Activated CD8-positive, alpha-beta T cell treated with anti-CD3 and anti-CD28 coated beads, Interleukin-2, amount 10 ng/mL, durations not matched to agents 7 days and 5 days (primary cell): ENCODE data around the gene TGFBR1. TPM values are rescaled to one million over a fixed set of nuclear protein-coding genes. Genes with fewer than 3 reads are reported as not detected.

Experiments used
- ATAC-seq: fragments of 150-1000 bp; cut with Tn5 transposase; one replicate; pipeline ENCODE4 v1.10.0; 2021; ENCODE audit warnings: moderate library complexity
- CTCF ChIA-PET: fragments of 350-600 bp; sonication (Branson Sonifier 250); formaldehyde crosslinking; loops from one replicate; lab custom pipeline; 2021; ENCODE audit warnings: antibody characterized with exemption; lab: Charles Lee
- POLR2A ChIA-PET: fragments of 350-600 bp; sonication (Branson Sonifier 250); formaldehyde crosslinking; loops from one replicate; lab custom pipeline; 2021; ENCODE audit warnings: antibody characterized with exemption; lab: Charles Lee
- DNase-seq: peaks from one replicate; pipeline ENCODE4 v3.0.0-alpha.2; 2020
- H3K27ac Mint-ChIP-seq: one replicate; pipeline ENCODE4 v1.8.0; 2021; ENCODE audit warnings: mild to moderate bottlenecking, mixed read lengths
- H3K27me3 Mint-ChIP-seq: one replicate; pipeline ENCODE4 v1.8.0; 2021; ENCODE audit warnings: low read depth, mixed read lengths
- H3K36me3 Mint-ChIP-seq: one replicate; pipeline ENCODE4 v1.8.0; 2021; ENCODE audit warnings: low read depth, mixed read lengths
- H3K4me1 Mint-ChIP-seq: one replicate; pipeline ENCODE4 v1.8.0; 2021; ENCODE audit warnings: low read depth, mixed read lengths
- H3K4me3 Mint-ChIP-seq: one replicate; pipeline ENCODE4 v1.8.0; 2021; ENCODE audit warnings: mild to moderate bottlenecking, mixed read lengths
- H3K9me3 Mint-ChIP-seq: one replicate; pipeline ENCODE4 v1.8.0; 2022; ENCODE audit warnings: mixed read lengths; ENCODE audit not compliant: insufficient read depth
- total RNA-seq, 2 experiments: library from RNA; stranded (reverse); gene quantifications; one replicate each; pipeline ENCODE4 v1.2.3, GENCODE V29; 2021

Gene TGFBR1
- total RNA-seq, 2 experiments from 2014 or later, result 90.1 to 90.9 TPM

DNA sequence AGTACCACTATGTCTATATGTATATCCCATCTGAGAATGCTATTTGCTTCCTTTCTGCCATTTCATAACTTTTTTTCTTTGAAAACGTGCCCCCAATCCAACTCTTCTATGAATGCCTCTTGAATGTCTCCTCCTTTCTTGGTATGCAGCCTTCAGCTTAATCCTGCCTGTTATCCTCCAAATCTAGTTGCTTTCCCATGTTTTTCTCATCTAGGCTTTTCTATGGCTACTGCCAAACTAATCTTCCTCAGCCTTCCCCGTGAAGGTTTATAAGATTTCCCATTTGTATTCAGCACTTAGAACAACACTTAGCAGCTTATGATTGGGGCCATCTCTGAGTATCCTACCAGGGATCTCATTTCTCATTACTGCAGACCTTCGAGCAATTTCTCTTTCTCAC, 2.5 kb downstream of the TGFBR1 start:
- Mint-ChIP-seq H3K4me1 (peaks cover 76% of the 10 kb centered on the region), H3K27me3 (no peaks in the 10 kb centered on the region), H3K4me3 (peak overlapping the region; percentile 89), H3K27ac (peak overlapping the region; percentile 63), H3K9me3 (no peaks in the 10 kb centered on the region), H3K36me3 (peaks cover 55% of the 10 kb centered on the region)
- POLR2A ChIA-PET, result interaction anchor here (0.6 to 6.9 kb wide), 5 partner anchors 15 to 81 kb away, joined by 3 to 62 read pairs (median 3); no protein-coding TSS in a partner anchor
- CTCF ChIA-PET, result interaction anchor here (0.9 to 8.6 kb wide), 5 partner anchors 30 to 108 kb away, joined by 3 to 125 read pairs (median 43); no protein-coding TSS in a partner anchor
- DNase-seq (no peak), ATAC-seq (no peak)

DNA sequence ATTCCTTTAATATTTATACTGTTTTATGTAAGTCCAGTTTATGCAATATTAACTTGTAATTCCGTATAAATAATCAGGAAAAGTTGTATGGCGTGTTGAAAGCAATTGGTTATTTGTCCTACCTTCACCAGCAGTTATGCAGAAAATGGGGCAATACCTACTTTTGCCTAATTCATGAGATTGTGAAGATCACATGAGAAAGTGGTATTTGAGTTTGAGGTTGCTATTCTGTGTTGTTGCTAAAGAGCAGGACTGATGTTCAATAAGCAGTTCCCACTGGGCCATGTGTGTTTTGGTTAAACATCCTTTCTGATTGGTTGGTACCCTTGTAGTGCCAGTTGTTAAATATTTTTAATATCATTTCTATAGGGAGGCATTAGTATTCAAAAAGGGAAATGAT, 3.2 kb downstream of the TGFBR1 start:
- Mint-ChIP-seq H3K4me3 (peak overlapping the region; percentile 89), H3K27ac (peak overlapping the region; percentile 17), H3K27me3 (no peaks in the 10 kb centered on the region), H3K4me1 (peaks cover 77% of the 10 kb centered on the region), H3K9me3 (no peaks in the 10 kb centered on the region), H3K36me3 (peaks cover 62% of the 10 kb centered on the region)
- no peak for DNase-seq
- ATAC-seq, result no peak
- CTCF ChIA-PET, result interaction anchor here (5.4 to 8.6 kb wide), 2 partner anchors 29 to 109 kb away, joined by 80 to 125 read pairs; no protein-coding TSS in a partner anchor
- POLR2A ChIA-PET, result interaction anchor here (1.1 kb wide), 1 partner anchor 50 kb away, joined by 3 read pairs; no protein-coding TSS in a partner anchor

DNA sequence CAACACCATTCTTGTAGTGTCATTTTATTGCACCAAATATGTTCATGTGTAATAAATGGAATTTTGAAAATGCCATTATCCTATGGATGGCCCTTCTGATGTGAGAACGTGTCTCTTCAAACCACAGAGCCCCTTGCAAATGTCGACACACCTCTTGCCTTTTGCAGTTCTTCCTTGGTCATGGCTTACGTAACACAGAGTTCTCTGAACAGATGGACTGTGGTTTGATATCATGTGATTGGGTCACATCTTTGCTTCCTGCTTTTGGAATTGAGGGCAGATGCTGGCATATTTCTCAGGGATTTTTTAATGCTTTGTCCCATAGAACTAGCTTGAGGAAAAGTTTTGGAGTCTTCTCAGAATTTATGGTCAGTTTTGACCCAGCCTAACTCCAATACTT, 4.6 kb downstream of the TGFBR1 start:
- ChIA-PET CTCF (no interaction called here), POLR2A (no interaction called here)
- H3K36me3 Mint-ChIP-seq, result peaks cover 70% of the 10 kb centered on the region
- ATAC-seq (no peak), DNase-seq (no peak)
- H3K9me3 Mint-ChIP-seq, result no peaks in the 10 kb centered on the region
- H3K4me3 Mint-ChIP-seq, result no peak overlapping the region
- no peaks in the 10 kb centered on the region for H3K27me3 Mint-ChIP-seq
- peaks cover 77% of the 10 kb centered on the region for H3K4me1 Mint-ChIP-seq
- no peak overlapping the region for H3K27ac Mint-ChIP-seq

DNA sequence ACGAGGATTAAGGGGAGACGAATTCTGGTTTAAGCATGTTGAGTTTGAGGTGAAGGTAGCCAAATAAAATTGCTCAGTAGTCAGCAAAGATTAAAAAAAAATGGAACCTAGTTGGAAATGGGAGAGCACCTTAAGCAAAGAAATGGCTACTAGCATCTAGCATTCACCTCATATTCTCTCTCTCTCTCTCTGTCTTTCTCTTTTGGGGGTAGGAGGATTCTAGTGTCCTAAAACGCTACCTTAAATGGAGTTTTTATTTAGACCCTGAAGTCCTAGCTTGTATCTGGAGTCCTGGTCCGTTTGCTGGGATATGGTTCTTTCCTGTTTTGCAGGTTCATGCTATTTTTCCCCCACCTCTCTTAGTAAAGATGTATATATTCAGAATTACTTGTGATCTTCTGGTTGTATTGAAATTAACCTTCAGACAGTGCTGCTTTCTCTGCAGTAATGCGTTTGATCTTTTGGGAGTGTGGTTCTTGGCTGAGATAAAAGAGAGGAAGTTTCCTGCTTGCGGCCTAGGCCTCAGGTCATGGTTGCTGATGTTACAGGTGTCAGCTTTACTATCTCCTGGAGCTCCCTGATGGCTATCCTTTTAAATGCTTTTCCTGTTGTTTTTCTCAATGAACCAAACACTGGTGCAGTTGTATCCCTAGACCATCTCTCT, 8.0 kb downstream of the TGFBR1 start:
- no peaks in the 10 kb centered on the region for H3K27me3 Mint-ChIP-seq
- H3K4me3 Mint-ChIP-seq, result peak overlapping the region; percentile 61
- CTCF ChIA-PET, result interaction anchor here (1.0 to 4.3 kb wide), 11 partner anchors 8 to 138 kb away, joined by 3 to 23 read pairs (median 5); partner anchors contain the start of gene TGFBR1
- peak overlapping the region; percentile 86 for H3K27ac Mint-ChIP-seq
- DNase-seq (peak; percentile 78), ATAC-seq (peak; percentile 98)
- peaks cover 76% of the 10 kb centered on the region for H3K36me3 Mint-ChIP-seq
- POLR2A ChIA-PET, result interaction anchor here (0.9 to 2.8 kb wide), 4 partner anchors 8 to 60 kb away, joined by 4 to 13 read pairs (median 4); partner anchors contain the start of gene TGFBR1
- H3K9me3 Mint-ChIP-seq, result no peaks in the 10 kb centered on the region
- H3K4me1 Mint-ChIP-seq, result peaks cover 91% of the 10 kb centered on the region

DNA sequence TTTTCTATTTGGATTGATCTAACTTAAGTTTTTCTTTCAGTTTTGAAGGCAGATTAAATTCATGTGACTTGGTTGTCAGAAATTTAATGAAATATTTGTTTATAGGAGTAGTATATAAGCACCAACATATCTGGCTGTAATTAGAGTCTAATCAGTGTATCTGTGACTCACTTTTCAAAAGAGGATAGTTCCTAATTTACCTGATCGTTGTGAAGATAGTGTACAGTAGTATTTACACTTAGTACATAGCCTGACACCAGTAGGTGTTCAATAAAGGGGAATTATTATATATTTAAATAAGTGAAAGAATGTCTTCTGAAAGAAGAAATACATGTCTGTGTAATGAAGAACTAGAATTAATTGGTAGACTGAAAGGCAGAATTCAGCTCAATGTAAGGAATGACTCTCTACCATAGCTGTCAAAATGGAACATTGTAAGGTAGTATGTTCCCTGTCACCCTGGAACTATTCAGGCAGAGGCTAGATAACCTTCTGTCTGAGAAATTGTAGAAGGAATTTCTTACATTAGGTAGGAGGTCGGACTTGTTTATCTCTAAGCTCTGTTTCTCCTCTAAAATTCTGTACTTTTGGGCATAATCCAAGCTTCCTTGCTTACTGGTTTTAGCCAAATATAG, 8.6 kb downstream of the TGFBR1 start:
- peaks cover 71% of the 10 kb centered on the region for H3K36me3 Mint-ChIP-seq
- H3K27ac Mint-ChIP-seq, result peak overlapping the region; percentile 86
- H3K4me3 Mint-ChIP-seq, result peak overlapping the region; percentile 61
- ChIA-PET POLR2A (interaction anchor here (0.8 to 2.8 kb wide), 8 partner anchors 9 to 61 kb away, joined by 3 to 13 read pairs (median 4); partner anchors contain the start of gene TGFBR1), CTCF (interaction anchor here (0.8 to 4.3 kb wide), 14 partner anchors 8 to 138 kb away, joined by 3 to 23 read pairs (median 4); partner anchors contain the start of gene TGFBR1)
- H3K9me3 Mint-ChIP-seq, result no peaks in the 10 kb centered on the region
- ATAC-seq (peak; percentile 14), DNase-seq (no peak)
- H3K27me3 Mint-ChIP-seq, result no peaks in the 10 kb centered on the region
- peaks cover 87% of the 10 kb centered on the region for H3K4me1 Mint-ChIP-seq

DNA sequence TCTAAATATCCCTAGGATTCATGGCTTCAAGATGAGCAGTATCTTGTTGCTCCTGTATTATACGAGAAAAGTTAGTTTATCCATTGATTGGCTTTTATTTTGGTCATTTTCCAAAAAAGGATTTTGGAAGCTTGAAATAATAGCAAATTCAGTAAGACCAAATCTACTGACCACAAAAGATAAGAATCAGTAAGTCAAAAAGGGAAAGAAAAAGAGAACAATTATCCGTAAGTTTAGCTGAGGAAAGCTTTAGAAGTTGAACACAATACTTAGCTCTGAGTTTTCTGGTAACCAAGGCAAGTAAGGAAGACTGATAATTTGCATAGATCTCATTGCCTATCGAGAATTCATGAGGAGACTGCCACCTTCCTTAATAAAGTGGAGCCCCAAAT, 9.1 kb downstream of the TGFBR1 start:
- CTCF ChIA-PET, result interaction anchor here (0.5 to 4.3 kb wide), 13 partner anchors 8 to 139 kb away, joined by 3 to 23 read pairs (median 5); partner anchors contain the start of gene TGFBR1
- POLR2A ChIA-PET, result interaction anchor here (0.8 to 2.8 kb wide), 7 partner anchors 9 to 62 kb away, joined by 3 to 13 read pairs (median 4); partner anchors contain the start of gene TGFBR1
- no peak for ATAC-seq
- H3K4me1 Mint-ChIP-seq, result peaks cover 87% of the 10 kb centered on the region
- H3K9me3 Mint-ChIP-seq, result no peaks in the 10 kb centered on the region
- H3K27me3 Mint-ChIP-seq, result no peaks in the 10 kb centered on the region
- DNase-seq, result no peak
- no peak overlapping the region for H3K4me3 Mint-ChIP-seq
- peaks cover 70% of the 10 kb centered on the region for H3K36me3 Mint-ChIP-seq
- H3K27ac Mint-ChIP-seq, result no peak overlapping the region

DNA sequence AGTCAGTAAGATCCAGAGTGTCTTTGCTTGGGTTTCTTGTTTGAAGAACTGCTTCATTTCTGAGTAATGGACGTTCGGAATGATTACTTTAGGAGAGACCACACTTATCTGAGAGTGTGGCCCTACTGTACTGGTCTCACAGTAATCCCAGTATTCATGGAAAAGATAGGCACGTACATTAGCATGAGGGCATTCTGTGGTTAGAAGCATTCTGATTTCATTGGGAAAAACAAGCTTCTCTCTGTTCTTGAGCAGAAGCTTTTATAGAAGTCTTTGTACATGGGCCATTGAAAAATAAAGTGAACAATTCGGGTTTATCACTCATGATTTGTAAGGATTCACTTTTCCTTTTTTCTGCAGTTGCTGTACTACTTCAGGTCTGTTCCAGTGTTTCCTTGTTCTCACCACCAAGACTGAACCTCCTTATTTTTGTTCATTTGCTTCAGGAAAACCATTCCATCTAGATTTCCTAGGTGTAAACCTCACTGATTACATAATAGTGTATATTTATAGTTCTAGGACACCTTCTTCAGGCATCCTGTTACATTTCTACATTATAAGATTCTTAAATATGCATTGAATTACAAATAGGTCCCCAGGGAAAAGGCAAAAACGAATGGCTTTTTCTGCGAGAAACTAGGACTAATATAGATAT, 10.1 kb downstream of the TGFBR1 start:
- DNase-seq, result no peak
- H3K27ac Mint-ChIP-seq, result no peak overlapping the region
- peaks cover 63% of the 10 kb centered on the region for H3K36me3 Mint-ChIP-seq
- ChIA-PET CTCF (interaction anchor here (1.0 to 4.3 kb wide), 5 partner anchors 10 to 57 kb away, joined by 3 to 23 read pairs (median 20); partner anchors contain the start of gene TGFBR1), POLR2A (interaction anchor here (1.7 kb wide), 1 partner anchor 22 kb away, joined by 7 read pairs; no protein-coding TSS in a partner anchor)
- no peaks in the 10 kb centered on the region for H3K9me3 Mint-ChIP-seq
- no peak overlapping the region for H3K4me3 Mint-ChIP-seq
- peaks cover 87% of the 10 kb centered on the region for H3K4me1 Mint-ChIP-seq
- ATAC-seq, result no peak
- H3K27me3 Mint-ChIP-seq, result no peaks in the 10 kb centered on the region

DNA sequence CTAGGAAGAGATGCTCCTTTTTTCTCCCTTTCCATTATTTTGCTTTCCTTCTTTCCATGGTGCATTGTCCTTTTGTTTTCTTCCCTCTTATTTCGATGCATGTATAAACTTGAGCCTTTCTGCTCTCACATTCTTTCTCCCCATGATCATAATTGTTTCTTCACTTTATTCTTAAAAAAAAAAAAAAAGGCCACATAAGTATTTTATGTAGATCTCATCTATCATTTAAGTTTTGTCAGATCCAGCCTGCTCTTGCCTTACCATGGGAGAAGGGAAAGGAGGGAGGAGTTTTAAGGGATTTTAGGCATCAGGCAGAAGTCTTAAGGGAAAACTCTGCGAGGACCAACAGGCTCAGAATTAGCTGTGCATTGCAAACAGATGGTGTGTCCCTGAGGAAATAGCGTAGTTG, 11.1 kb downstream of the TGFBR1 start:
- POLR2A ChIA-PET, result interaction anchor here (0.8 to 1.2 kb wide), 2 partner anchors 13 to 23 kb away, joined by 3 to 5 read pairs; no protein-coding TSS in a partner anchor
- DNase-seq (no peak), ATAC-seq (no peak)
- Mint-ChIP-seq H3K9me3 (no peaks in the 10 kb centered on the region), H3K4me1 (peaks cover 88% of the 10 kb centered on the region), H3K27me3 (no peaks in the 10 kb centered on the region), H3K36me3 (peaks cover 58% of the 10 kb centered on the region), H3K4me3 (no peak overlapping the region), H3K27ac (no peak overlapping the region)
- CTCF ChIA-PET, result interaction anchor here (0.8 to 1.0 kb wide), 3 partner anchors 11 to 56 kb away, joined by 3 to 4 read pairs (median 3); no protein-coding TSS in a partner anchor

DNA sequence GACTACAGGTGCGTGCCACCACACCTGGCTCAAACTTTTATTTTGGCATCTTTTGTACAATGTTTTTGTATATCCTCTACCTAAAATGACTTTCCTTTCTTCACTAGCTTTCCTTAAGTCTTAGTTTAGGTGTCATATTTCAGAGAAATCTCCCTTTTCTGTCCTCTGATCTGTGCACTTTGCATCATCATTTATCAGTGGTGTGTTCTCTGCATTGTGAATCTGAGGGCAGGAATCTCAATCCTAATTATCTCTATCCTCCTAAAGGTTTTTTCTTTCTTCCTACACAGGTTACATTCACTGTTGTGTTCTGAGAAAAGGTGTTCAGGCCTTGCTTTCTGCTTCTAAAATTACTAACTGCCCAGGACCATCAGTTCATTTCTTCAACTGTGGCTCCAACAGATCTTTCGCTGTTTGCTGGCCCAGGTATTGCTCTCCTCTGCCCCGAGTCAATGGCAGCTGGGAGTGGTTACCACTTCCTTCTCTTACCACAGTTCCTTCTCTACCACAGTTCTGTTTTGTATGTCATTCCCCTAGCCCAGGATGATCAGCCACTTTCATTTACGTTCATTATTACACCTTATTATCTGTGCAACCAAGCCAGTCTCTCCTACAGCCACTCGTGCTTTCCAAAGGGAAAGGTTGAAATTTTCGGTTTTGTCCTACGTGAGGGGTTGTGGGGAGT, 14.0 kb downstream of the TGFBR1 start:
- H3K27ac Mint-ChIP-seq, result peak overlapping the region; percentile 93
- peak overlapping the region; percentile 72 for H3K4me3 Mint-ChIP-seq
- H3K27me3 Mint-ChIP-seq, result no peaks in the 10 kb centered on the region
- CTCF ChIA-PET, result interaction anchor here (0.9 to 2.3 kb wide), 11 partner anchors 9 to 117 kb away, joined by 3 to 14 read pairs (median 4); partner anchors contain the start of gene TGFBR1
- H3K9me3 Mint-ChIP-seq, result no peaks in the 10 kb centered on the region
- POLR2A ChIA-PET, result interaction anchor here (0.7 to 1.1 kb wide), 3 partner anchors 12 to 50 kb away, joined by 3 read pairs; partner anchors contain the start of gene TGFBR1
- H3K36me3 Mint-ChIP-seq, result peaks cover 62% of the 10 kb centered on the region
- peak; percentile 80 for DNase-seq
- peak; percentile 99 for ATAC-seq
- peaks cover 87% of the 10 kb centered on the region for H3K4me1 Mint-ChIP-seq

DNA sequence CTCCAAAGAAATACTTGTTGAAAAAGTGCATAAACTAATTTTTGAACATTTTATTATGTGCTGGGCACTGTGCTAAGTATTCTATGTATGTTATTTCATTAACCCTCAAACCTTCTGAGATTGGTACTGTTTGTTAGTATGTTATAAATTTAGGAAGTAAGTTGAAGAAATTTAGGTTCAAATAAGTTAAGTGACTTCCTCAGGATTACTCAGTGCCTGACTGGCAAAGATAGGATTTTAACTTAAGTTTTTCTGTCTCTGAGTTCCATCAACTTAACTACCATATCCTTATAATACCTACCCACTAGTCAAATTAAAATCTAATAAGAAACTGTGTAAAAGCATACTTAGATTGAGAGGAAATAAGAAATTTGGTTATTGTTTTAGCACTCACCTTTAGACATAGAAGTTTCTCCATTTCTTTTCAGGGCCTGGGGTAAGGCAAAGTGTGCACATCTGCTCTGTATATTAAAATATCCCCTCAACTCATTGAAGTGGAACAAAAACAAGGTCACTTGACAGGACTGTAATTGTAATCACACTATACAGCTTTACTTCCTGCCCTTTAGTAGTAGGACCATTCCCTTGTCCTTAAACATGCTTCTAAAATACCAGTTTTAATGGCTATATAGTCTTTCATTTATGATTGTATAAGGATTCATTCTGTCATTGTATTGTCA, 15.2 kb downstream of the TGFBR1 start:
- DNase-seq (no peak), ATAC-seq (no peak)
- H3K9me3 Mint-ChIP-seq, result peaks cover 3% of the 10 kb centered on the region
- H3K4me1 Mint-ChIP-seq, result peaks cover 85% of the 10 kb centered on the region
- ChIA-PET CTCF (interaction anchor here (0.7 to 2.9 kb wide), 12 partner anchors 8 to 145 kb away, joined by 3 to 14 read pairs (median 4); partner anchors contain the start of gene TGFBR1), POLR2A (interaction anchor here (1.1 kb wide), 1 partner anchor 51 kb away, joined by 3 read pairs; no protein-coding TSS in a partner anchor)
- H3K27ac Mint-ChIP-seq, result peak overlapping the region; percentile 62
- peak overlapping the region; percentile 72 for H3K4me3 Mint-ChIP-seq
- no peaks in the 10 kb centered on the region for H3K27me3 Mint-ChIP-seq
- peaks cover 60% of the 10 kb centered on the region for H3K36me3 Mint-ChIP-seq
